ENCODE data around the gene TBXA2R.

TBXA2R gene

DNA sequence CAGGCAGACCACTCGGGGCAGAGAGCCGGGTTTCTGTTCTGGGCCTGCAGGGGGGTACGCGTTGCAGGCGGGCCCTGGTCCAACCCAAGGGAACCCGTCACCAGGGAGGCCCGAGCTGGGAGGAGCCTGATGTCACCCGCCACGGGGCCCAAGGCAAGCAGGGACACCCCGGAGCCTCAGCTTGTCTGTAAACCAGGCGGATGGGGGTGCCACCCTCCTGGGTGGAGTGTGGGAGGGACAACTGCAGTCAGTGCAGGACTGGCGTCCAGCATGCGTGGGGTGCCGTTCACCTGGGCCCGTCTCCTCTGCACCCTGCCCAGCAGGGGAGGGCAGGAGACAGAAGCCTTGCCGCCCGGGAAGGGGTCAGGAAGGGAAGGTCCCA, 12.9 kb upstream of the TBXA2R start:
- DNase-seq (ENCODE audit: low read depth): no peak

- no peak for DNase-seq (ENCODE audit: low read depth)
These were observed 12.3 kb upstream of the TBXA2R start for GRCh38 chr19:3618811-3619630.

DNA sequence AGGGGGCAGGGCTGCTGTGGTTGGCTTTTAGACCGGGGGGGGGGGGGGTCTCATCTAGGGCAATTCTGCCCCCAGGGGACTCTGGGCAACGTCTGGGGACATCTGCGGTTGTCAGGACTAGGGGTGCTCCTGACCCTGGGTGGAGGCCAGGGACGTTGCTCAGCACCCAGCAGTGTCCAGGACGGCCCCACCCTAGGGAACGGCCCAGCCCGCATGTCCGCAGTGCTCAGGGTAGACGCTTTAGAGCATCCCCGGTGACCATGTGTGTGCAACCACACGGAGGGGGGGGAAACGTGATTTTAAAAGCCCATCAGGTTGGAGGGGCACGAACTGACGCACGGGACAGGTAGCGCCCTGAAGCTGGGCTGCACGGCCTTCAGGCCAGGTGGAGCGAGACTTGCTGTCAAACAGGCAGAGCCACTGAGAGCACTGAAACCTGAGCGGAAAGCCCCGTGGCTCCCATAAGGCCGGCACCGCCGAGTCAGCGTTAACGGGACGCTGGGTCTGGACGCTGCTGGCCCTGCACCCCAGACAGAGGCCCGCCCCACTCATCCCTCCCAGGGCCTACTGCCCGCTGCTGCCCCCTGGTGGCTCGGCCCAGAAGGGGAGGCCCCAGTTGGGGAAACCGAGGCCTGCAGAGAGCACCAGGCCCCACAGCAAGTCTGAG, 11.6 kb upstream of the TBXA2R start:
- no peak for DNase-seq (ENCODE audit: low read depth)

- peak; percentile 79 for DNase-seq (ENCODE audit: low read depth)
These were observed 10.8 kb upstream of the TBXA2R start for GRCh38 chr19:3617463-3617862.

GRCh38 chr19:3615524-3616135, 9.0 kb upstream of the TBXA2R start:
- no peak for DNase-seq (ENCODE audit: low read depth)

- DNase-seq (ENCODE audit: low read depth): no peak
These were observed 8.3 kb upstream of the TBXA2R start for GRCh38 chr19:3614858-3615505.

GRCh38 chr19:3613818-3614661, 7.4 kb upstream of the TBXA2R start:
- no peak for DNase-seq (ENCODE audit: low read depth)

- no peak for DNase-seq (ENCODE audit: low read depth)
These were observed 6.4 kb upstream of the TBXA2R start for GRCh38 chr19:3612901-3613741.

- DNase-seq (ENCODE audit: low read depth): no peak
These were observed 5.7 kb upstream of the TBXA2R start for GRCh38 chr19:3612330-3612729.

DNA sequence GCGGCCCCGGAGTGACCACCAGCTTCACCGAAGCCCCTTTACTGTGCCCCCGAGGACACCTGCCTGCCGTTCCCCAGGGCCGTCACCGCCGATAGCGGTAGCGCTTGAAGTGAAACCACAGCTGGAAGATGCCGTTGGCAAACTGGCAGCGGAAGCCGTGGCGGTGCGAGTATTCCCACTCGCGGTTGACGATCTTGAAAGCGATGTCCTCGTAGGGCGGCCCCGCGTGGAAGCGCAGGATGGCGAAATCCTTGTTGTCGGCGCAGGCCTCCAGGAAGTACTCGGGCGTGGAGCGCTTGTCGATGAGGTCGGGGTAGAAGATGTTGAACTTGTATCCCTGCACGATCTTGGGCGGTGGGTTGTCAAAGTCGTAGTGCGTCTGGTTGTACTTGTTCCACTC, 5.2 kb upstream of the TBXA2R start:
- DNase-seq (ENCODE audit: low read depth): no peak

GRCh38 chr19:3610745-3611717, 4.4 kb upstream of the TBXA2R start:
- DNase-seq (ENCODE audit: low read depth): no peak

DNA sequence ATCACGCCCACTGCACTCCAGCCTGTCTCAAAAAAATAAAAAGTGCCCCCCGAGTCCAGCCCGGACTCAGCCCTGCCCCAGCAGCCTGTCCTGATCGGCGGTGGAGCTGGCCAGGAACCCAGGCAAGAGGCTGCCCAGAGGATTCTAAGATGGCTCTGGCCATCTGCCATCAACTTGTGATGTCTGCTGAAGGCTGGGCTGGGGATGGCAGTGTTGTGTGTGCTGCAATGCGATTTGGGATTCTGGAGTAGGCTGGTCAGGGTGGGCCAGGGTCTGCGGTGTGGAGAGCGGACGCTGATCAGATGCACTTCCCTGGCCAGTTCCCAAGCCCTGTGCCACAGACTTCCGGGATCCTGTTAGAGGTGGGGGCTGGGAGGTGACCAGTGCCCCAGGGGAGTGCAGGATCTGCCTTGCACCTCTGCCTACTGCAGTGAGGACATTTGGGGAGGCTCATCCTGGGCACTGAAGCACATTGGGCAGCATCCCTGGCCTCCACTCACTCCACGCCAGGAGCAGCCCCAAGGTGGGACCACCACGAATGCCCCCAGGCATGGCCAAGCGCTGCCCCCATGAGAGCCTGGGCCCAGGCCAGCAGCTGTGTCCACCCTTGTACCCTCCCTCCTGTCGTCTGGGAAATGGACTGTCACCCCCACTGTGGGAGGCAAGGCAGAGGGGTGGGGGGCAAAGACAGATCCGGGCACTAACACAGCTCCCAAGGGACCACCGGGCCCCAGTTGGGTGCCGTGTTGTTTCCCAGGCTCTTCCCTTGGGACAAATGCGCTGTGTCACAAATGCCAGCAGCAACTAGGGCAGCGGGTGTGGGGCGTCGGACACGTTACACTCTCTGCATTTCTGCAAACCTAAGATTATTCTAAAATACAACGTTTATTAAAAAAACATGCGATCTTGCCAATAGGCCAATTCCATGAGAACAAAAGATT, 3.4 kb upstream of the TBXA2R start:
- no peak for DNase-seq (ENCODE audit: low read depth)

DNA sequence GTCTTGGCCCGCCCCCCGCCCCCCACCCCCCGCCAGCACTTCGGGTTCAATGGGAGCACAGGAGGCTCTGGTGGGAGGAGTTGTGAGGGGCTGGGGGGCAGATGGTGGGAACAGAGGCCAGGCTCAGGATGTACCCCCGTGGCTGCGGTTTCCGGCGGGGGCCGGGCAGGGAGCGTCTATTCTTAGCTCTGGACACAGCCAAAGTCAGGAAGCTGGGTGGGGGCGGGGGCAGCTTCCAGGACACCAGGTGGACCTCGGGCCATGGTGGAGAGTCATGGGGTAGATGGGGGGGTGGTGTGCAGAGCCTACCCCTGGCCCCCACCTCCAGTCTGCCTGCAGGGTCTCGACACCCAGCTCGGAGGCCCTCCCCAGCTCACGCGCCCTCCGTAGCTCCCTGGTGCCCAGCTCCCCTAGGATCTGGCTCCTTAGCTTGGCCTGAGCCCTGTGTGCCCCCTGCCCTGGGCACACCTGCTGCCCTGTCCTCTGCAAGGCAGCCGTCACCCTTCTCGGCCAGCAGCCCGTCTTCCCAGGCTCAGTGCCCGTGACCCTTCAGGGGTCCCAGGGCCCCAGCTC, 2.2 kb upstream of the TBXA2R start:
- DNase-seq (ENCODE audit: low read depth): peak; percentile 95

GRCh38 chr19:3608079-3608641, 1.5 kb upstream of the TBXA2R start:
- DNase-seq (ENCODE audit: low read depth): peak; percentile 94

DNA sequence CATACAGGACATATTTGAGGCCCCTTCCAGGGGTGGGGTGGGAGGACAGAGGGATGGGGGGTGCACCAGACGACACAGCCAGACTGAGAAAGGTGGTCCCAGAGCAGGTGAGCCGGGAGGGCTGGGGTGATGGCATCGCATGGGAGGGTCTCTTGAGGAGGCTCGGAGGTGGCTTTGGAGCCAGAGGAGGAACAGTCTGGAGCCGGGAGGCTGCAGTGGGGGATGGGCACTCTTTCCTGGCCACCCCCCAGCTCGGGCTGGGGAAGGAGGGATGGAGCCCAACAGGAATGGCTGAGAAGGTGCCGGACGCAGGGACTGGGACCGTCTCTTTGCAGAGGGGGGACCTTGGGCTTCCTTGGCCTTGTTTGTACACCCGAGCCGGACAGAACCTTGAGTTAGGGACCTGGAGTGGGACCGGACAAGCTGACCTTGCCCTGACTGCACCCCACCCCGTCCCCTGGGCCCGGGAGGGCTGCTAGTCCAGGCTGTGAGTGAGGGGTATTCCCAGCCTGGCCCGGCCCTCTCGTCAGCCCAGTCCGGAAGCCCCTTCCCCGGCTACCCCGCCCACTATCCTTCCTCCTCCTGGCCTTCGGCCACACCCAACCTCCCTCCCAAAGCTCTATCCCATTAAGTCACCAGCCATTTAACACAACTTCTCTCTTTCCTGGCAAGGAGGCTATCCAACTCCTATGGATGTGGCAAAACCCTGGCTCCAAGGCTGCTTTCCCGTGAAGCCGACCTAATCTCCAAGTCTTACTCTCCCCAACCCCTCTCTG, 816 bp upstream of the TBXA2R start:
- peak; percentile 75 for DNase-seq (ENCODE audit: low read depth)

GRCh38 chr19:3606174-3606689, 443 bp downstream of the TBXA2R start:
- no peak for DNase-seq (ENCODE audit: low read depth)

- DNase-seq (ENCODE audit: low read depth): no peak
These were observed 905 bp downstream of the TBXA2R start for GRCh38 chr19:3605770-3606169.

Data from CMK (cell line).